ENCODE data around the gene PAX8.
"Not testable (repeated sequence)": the region's sequence is repeated elsewhere in the genome, so short reads cannot be mapped to it uniquely, and the experiment has no call there.

PAX8 gene

DNA sequence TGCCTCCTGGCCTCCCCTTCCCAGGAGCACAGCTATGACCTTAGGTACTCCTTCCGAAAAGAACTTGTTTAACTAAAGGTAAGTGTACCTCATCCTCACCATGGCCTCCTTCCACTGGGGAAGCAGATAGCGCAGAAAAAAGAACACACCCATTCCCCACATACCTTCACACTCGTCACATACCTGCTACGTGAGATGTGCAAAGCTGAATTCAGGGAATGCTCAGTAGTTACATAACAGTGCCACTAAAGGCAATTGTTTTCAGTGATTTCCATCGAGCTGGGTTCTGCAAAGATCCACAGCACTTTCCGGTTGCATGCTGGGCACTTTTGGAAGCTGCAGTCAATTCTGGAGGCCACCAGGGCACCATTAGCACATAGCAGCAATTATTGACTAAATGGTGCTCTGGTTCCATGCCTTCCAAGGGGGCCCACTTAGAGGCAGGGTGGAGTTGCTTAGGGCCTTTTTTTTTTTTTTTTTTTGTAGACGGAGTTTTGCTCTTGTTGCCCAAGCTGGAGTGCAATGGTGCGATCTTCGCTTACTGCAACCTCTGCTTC is 41.0 kb downstream of the PAX8 start:
- no peak for DNase-seq (ENCODE audit: low read depth, low spot score)

DNA sequence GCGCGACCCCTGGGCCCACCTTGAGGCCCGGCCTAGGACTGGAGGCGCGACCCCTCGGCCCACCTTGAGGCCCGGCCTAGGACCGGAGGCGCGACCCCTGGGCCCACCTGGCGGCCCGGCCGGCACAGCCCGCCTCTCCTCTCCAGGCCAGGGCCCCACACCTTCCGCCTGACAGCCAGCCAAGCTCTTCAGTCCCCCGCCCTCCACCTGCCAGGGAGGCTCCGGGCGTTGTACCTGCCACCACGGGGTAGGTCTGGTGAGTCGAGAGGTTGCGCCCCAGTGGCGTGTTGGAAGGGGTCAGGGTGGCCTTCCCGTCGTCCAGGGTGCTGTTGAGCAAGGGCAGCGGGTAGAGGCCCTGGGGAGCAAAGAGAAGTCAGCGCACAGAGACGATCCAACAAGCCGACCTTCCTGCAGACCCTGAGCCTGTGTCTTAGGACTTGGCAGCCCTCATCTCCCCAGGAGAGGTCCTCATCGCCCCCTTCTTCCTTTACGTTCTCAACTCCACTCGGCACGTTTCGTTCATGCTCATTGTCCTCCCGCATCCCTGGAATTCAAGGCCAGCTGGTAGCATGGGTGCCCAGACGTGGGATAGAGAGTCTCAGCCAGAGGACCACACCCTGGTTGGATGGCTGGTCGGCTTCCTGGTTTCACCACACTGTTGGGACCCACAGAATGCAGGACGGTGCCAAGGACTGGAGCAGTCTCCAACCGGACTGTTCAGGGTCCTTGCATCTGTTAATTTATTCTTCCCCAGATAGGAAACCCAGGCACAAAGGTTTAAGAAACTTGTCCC is 42.2 kb downstream of the PAX8 start:
- DNase-seq (ENCODE audit: low read depth, low spot score) = no peak

DNA sequence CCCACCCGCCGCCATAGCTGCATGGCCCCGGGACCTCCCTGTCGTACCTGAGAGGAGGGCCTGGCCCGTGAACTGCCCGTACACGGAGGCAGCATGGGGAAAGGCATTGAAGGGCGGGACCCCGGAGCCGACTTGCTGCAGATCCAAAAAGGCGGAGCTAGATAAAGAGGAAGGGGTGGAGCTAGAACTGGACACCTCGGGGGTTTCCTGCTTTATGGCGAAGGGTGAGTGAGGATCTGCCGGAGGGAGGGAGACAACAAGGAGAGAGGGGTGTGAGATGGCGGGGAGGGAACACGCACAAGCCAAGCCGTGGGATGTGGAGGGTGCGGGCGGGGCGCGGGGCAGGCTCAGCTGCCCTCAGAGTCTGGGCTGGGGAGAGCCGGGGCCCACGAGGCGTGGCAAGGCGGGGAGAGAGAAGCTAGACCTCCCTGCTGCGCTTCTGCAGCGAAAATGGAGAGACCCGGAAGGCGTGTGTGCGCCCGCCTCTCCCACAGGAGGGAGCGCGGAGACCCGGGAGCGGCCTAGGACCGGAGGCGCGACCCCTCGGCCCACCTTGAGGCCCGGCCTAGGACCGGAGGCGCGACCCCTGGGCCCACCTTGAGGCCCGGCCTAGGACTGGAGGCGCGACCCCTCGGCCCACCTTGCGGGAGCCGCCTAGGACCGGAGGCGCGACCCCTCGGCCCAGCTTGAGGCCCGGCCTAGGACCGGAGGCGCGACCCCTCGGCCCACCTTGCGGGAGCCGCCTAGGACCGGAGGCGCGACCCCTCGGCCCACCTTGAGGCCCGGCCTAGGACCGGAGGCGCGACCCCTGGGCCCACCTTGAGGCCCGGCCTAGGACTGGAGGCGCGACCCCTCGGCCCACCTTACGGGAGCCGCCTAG is 43.1 kb downstream of the PAX8 start:
- DNase-seq (ENCODE audit: low read depth, low spot score) = not testable (repeated sequence)

DNA sequence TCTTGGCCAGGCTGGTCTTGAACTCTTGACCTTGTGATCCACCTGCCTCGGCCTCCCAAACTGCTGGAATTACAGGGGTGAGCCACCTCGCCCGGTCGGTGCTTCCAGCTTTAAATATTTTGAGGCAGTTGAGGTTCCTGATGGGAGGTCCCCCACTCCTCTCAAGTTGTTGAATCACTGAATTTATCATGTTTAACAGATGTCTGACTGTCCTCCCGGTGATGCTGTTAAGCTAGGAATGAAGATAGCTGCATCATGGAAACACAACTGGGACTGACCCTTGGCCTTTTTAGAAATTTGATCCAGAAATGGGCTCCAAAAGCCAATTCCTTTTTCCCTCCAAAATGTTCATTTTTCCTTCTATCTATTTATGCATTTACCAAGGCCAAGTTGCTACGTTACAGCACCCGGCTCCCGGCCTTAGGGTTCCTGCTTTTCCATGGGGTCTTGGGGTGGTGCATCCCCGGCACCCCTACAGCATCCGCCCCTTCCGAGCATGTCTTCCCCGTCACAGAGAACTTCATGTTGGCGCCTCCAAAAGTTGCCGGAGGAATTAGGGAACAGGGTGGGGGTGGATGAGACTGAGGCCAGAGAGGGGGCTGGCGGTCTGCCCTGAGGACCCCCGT is 43.9 kb downstream of the PAX8 start:
- DNase-seq (ENCODE audit: low read depth, low spot score) = no peak

DNA sequence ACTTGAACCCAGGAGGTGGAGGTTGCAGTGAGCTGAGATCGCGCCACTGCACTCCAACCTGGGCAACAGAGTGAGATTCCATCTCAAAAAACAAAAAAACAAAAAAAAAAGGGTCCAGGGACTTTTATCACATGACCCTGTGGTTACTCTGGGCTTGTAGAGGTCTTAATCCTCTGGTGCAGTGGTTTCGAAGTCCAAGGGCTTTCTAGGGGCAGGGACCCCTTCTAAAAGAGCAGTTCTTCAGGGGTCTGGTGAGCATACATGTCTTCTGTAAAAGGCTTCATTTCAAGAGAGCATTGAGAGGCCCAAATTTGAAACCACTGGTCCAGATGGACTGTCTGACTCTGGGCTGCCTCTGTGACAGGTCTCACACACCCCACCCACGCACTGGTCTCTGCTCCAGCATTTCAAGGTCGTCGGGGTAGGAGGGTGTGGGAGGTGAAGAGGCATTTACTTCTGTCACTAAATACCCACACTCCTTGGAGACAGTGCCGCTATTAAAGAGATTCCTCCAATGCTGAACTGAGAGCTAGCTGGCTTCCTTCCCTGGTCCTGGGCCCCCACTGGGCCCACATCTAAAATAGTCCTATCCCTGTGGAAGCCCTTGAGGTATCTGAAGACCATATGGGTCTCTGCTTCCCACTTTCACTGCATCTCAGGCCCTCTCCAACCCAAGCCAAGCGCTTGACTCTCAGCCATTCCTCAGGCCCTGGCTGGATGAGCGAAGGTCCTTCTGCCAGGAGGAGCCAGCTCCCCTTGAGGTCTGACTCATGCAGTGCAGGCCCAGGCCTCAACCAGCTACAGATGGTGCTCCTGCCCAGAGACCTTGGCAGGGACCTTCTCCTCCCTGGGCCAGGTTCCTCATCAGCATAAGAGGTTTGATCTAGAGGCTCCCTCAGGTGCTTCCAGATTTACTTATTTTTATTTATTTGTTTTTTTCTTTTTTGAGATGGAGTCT is 44.8 kb downstream of the PAX8 start:
- DNase-seq (ENCODE audit: low read depth, low spot score) = no peak

DNA sequence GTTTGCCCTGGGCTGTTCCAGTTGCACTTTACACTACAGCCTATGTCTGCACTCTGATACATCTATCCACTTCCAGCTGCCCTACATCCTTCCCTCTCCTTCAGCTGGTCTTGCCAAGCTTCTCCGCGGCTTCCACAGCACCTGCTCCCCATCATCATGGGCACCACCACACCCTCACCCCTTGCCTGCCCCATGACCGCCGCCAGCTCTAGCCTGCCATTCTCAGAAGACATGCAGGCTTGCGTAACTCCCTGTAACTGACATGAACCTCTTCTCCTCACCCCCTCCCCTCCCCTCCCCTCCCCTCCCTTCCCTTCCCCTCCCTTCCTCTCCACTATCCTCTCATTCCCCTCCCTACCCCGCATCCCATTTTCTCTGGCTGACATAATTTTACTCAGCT is 46.0 kb downstream of the PAX8 start:
- no peak for DNase-seq (ENCODE audit: low read depth, low spot score)

DNA sequence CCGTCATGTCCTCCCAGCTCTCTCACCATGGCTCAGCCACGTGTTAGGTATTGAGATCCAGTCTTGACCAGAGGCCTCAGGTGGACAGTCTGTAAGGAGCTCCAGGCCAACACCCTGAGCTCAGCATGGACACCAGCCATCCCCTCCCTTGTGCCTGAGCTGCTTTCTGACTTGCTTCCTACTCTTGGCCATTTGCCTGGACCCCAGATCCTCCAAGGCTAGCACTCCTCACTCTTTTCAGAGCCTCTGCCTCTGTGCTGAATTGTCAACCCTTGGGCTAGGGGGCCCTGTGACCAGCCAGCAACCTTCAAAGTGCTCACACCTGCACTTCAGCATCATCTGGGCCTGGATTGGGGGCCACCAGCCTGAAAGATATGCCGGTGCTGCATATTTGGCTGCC is 46.6 kb downstream of the PAX8 start:
- no peak for DNase-seq (ENCODE audit: low read depth, low spot score)

DNA sequence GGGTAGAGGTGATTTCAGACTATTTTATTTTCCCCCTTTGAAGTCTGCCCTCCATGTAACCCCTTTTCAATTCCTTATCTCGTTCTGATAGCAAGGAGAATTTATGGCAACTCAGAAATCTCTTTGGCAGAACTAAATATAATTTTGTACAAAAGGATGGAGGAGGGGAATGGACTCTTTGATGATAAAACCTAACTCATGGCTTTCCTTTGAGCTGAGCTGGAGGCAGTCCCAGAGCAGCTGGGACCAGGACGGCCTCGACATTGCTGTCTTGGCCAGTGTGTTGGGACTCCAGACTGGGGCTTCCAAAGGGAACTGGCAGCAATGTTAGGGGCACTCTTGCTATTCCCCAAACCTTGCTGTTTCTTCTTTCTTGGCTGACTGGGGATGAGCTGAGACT is 47.7 kb downstream of the PAX8 start:
- no peak for DNase-seq (ENCODE audit: low read depth, low spot score)

DNA sequence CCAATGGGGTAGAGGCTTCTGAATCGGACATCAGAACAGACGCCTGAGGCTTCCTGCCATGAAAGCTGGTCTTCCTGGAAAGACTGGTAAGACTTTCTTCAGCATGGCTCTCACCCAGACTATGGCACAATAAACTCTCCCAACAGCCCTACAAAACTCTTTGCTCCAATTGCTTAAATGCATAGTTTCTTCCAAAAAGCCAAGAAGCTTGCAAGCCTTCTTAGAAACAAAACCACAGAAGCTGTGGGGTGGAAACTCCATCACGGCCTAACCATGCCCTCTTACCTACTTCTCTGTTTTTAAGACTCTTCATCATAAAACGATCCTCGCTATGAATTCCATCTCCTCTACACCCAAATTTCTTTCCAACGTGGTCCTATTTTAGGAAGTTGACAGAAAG is 48.2 kb downstream of the PAX8 start:
- no peak for DNase-seq (ENCODE audit: low read depth, low spot score)

DNA sequence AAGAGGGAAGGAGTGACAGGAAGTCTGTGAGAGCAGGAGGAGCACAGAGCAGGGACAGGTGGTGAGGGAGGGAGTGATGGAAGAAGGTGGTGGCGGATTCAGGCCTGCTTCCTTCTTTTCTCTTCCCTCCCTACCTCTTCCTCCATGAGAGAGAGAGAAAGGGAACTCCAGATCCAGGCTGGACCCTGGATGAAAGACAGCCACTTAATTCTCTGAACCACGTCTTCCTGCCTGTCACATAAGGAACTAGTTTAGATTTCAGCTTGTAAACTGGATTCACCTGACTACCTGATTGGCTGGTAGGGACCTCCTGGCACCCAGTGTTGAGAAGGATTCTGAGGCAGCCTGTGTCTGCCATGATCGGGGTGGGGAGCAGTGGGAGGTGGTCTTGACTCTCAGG is 48.9 kb downstream of the PAX8 start:
- no peak for DNase-seq (ENCODE audit: low read depth, low spot score)

DNA sequence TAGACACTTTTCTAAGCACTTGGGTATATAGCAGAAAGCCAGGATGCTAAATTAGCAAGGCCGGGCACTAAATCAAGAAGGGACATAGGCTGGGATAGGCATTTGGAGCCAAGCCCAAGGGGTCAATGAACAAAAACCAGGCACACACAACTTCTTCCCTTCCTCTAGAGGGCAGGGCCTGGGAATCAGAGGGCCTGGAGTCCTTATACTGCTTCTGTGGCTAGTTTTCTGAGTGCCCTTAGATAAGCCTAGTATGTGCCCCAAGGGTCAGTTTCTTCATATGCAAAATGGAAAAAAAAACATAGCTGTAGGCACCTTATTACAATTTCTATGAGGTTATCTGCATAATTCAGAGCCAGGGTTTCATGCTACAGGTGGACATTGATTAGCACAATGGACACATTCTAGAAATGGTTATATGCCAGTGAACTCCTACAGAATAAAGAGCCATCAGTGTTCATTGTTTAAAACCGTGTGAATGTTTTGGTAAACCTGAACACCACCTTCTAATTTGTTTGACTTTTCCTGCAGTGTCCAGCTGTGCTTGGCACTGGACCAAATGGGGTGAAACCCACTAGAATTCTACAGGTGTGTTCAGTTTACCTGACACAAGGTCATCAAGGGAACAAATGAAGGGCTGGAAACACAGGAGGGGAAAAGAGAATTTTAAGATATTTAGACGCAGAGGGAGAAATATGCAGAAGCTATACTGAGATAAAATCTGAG is 49.6 kb downstream of the PAX8 start:
- DNase-seq (ENCODE audit: low read depth, low spot score) = no peak

DNA sequence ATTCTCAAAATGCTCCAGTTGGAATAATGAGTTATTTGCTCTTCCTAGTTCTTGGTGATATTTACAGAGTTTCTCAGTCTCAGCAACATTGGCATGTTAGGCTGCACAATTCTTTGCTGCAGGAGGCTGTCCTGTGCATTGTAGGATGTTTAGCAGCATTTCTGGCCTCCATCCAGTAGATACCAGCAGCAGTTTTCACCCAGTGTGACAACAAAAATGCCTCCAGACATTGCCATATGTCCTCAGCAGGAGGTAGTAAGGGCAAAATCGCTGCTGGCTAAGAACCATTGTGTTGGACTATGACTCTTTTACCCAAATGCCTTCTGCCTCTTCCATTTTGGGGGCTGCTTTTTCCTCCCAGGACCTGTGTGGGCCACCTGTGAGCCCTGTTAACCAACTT is 50.4 kb downstream of the PAX8 start:
- DNase-seq (ENCODE audit: low read depth, low spot score) = no peak

DNA sequence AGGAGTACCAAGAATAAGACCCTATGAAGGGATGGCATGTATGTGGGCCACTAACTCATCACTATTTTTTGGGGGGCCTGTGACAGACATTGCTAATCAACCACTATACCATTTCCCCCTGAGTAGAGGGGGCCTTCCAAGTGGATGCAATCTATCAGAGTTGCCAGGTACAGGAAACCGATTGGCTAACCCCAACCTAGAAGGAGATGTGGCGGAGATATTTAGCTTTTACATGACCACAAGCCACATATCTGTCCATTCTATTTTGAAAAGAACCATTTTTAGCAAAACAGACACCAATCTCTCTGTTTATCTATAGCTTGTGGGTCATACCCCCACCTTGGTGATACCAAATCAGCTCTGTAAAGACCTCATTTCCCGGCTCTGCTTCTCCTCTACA is 51.0 kb downstream of the PAX8 start:
- no peak for DNase-seq (ENCODE audit: low read depth, low spot score)

DNA sequence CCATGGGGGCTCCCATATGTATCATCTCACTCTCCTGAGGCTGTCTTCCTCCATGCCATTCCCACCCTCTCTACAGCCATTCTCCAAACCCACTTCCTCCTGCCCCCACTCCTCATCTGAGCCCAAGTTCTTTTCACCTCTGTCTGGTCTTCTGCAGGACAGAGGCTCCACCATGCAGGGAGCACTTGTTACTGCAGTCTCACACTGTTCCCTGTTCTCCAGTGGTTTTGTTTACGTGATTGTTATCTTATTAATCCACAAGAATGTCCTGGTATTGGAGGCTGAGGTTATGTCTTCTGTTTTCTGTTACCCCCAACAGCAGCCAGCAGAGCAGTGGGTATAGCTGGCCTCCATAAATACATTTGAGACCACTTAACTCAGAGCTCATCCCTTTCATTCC is 51.4 kb downstream of the PAX8 start:
- DNase-seq (ENCODE audit: low read depth, low spot score) = no peak

DNA sequence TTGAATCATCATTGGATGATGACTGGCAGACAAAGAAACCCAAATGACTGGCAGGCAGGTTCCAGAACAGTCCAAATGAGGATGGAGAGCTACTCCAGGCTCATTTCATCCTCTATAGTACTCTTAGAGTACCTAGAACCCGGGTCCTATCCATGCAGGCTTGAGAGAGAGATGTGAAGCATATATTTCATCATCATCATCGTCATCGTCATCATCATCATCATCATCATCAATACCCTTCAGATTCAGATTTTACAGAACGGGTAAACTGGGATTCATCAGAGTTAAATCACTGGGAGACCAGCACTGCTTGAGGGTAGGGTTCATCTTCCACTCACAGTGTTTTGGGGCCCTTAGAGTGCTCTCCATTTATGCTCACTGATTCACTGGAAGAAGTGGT is 52.3 kb downstream of the PAX8 start:
- no peak for DNase-seq (ENCODE audit: low read depth, low spot score)

DNA sequence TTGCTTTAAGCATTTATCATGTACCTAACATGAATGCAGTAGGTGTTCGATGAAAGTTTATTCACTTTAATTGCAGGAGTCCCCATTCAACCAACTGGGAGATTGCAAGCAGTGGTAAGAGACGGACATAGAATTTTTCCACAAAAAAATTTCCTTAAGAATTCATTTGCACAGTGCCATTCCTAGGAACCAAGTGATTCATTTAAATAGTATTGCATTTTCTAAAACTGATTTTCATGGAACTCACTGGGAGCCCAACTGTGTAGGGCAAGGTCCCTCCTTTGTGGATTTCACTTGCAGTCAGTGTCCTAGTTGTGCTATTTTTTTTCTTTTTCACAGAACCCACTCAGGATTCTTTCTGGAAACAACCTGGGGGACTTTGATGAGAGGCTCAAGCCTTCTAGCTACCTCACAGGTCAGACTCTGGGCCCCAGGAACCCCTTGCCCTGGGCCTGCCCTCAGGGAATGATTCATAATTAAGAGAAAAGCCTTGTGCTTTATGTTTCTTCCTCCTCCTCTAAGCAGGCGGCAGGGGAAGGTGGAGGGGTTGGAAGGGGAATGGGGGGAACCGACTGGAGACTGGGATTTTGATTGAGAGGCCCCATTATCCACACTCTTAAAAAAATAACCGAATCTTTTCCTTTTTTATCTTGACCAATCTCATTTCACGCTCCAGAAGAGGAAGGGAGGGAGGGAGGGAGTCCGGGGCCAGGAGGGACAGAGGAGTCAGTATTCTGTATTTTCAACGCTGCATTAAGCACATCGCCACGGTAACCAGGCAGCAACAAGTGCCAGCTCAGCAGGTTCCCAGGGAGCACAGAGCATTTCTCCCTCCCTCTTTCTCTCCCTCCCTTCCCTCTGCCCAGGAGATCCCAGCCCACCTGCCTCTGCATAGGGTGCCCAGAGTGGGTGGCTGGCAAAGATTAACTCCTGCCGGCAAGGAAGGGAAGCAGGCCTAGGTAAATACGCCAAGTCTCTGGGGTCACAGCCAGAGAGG is 53.2 kb downstream of the PAX8 start:
- no peak for DNase-seq (ENCODE audit: low read depth, low spot score)

DNA sequence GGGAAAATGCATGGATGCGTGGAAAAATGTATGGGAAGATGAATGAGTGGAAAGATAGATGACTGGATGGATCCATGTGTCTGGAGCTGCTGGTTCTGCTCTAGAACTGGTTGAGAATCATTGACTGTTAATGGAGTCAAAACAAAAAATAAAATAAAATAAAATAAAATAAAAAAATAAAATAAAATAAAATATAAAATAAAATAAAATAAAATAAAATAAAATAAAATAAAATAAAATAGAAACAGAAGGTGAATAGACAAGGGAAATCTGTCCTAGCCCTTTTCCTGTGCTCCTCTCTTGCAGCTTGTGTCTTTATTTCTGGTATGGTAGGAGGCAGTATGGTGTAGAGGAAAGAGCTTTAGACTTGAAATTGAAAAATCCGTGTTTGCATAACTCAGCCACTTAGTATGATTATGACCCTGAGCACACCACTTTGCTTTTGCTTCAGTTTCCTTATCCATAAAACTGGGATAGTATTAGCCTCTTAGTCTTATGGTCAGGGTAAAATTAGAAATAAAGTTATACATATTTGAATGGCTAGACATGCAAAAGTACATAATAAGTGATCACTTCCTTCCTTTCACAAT is 54.0 kb downstream of the PAX8 start:
- DNase-seq (ENCODE audit: low read depth, low spot score) = no peak

DNA sequence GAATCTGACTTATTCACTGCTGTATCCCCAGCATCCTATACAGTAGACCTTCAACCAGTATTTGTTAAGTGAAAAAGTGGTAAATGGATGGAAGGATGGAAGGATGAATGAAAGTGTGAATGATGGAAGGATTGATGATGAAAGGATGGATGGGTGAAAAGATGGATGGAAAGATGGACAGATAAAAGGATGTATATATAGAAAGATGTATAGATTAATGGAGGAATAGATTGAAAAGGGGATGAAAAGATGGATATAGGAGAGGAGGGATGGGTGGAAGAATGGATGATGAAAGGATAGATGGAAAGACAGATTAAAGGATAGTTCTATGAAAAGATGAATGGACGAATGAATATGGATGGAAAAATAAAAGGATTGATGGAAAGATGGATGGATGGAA is 54.9 kb downstream of the PAX8 start:
- DNase-seq (ENCODE audit: low read depth, low spot score) = no peak

DNA sequence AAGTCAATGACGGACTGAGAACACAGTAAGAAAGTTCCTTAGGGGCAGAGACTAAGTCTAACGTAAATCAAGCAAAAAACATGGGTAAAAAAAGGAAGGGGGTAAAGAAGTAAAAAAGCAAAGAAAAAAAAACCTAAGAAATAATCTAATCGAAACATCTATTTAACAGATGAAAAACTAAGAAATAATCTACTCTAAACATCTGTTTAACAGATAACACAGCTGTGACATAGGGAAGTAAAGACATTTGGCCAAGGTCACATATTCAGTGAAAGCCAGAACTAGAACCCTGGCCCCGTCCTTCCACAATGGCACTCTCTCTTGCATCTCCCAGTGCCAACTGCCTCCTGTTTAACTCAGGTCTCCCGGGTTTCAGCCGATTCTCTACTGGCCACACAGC is 56.9 kb downstream of the PAX8 start:
- no peak for DNase-seq (ENCODE audit: low read depth, low spot score)
